Activated T-cell treated with anti-CD3 and anti-CD28 coated beads for 24 hours (primary cell): Measurements from ENCODE around the gene JARID2.
A peak's percentile ranks its signal among the peaks of the same experiment; 100 is the strongest.

ENCODE experiments used
- DNase-seq: peaks from one replicate; pipeline ENCODE4 v3.0.0-alpha.2; 2020; ENCODE audit warnings: low read depth

Gene JARID2

DNA sequence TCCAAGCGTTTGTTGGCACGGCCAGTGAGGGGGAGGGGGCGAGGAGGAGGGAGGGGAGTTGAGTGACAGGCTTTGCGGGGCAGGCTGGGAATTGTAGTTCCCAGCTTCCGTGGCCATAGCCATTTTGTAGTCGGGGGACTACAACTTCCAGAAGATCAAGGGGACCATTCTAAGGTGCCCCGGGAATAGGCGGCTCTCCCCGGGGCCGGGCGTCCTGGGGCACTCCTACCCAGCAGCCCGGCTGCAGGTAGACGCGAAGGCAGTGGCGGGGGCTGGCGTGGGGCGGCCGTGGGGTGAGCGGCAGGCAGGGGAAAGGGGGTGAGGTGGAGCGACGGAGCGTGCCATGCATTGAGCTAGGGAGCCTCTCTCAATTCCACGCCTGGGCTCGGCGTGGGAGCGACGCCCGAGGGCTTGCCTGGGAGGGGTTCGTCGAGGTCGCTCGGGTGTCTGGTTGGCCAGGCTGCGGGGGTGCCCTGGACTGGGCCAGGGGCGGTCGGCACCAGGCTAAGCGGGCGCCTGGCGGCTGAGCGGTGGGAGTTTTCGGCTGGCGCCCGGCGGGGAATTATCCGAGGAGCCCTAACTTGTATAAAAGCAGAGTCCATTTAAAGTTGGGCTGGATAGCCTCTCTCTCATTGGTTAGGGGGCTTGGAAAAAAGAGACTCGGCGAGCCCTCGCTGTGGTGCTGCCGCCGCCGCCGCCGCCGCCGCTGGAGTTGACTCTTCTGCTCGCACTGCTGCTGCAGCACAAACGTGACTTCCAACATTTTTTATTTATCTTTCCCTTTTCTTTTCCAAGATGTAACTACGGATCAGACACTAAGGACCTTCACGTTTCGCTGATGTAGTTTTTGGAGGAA, at the start of gene JARID2:
JARID2 (plus strand) TSS at position 709 of the 856 bp plus-strand sequence. CDS start 471 bp downstream, outside the sequence.
- DNase-seq = peak; percentile 93

DNA sequence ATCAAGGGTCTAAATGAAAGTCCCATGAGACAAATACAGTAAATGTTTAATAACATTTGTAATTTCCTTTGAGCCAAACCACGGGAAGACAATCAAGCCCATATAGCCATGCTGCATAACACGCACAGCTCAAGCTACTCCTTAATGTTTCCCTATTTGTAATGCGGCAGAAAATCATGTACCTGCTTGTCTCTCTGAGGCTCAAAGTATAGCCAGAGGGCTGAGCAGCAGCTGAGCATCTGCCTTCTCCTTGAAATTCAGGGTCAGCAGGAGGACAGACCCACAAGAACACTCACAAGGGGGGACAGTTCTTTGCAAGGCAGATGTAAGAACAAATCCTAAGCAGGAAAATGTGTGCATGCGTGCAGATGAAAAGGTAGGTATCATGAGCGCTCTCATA, 45.8 kb upstream of the JARID2 start:
- no peak for DNase-seq

DNA sequence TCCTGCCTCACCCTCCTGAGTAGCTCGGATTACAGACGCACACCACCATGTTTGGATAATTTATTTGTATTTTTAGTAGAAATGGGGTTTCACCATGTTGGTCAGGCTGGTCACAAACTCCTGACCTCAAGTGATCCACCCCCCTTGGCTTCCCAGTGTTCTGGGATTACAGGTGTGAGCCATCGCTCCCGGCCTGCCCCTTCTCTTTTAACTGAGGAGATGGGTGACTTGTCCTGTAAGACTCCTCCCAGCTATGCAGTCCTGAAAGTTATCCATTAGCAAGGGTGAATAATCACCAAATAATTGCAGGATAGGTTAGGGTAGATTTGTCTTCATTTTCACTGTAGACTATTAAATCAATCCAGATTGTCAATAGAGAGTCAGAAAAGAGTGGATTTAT, 40.5 kb upstream of the JARID2 start:
- no peak for DNase-seq

DNA sequence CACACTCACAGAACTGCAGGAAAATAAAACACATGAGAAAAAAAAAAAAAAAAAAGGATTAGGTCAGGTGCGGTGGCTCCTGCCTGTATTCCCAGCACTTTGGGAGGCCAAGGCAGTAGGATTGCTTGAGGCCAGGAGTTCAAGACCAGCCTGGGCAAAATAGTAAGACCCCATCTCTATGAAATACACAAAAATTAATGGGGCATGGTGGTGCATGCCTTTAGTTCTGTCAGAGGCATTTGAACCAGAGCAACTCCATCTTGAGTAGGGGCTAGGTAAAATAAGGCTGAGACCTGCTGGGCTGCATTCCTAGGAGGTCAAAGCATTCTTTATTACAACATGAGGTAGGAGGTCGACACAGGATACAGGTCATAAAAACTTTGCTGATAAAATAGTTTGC, 39.0 kb upstream of the JARID2 start:
- no peak for DNase-seq

DNA sequence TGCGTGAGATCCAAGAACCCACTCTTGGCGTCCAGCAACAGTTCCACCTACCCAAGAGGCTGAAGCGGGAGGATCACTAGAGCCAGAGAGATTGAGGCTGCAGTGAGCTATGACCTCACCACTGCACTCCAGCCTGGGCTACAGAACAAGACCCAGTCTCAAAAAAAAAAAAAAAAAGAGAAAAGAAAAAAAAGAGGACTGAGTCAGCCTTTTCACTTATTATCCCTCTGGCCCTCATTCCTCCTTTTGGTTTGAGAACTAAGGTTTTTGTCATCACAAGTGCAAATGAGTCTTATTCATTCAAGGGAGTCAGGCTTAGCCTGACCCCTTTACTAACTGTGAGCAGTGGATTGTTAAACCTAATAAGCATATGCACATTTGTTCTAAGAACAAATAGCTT, 37.9 kb upstream of the JARID2 start:
- no peak for DNase-seq

GRCh38 chr6:15213838-15214400, 31.9 kb upstream of the JARID2 start:
- DNase-seq = no peak

DNA sequence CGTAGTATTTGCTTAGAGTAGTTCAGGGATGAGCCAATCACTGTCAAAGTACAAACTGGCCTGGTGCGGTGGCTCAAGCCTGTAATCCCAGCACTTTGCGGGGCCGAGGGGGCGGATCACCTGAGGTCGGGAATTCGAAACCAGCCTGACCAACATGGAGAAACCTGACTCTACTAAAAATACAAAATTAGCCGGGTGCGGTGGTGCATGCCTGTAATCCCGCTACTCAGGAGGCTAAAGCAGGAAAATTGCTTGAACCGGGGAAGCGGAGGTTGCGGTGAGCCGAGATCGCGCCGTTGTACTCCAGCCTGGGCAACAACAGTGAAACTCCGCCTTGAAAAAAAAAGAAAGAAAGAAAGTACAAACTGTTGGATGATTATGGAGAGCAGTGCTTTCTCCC, 27.5 kb upstream of the JARID2 start:
- no peak for DNase-seq

DNA sequence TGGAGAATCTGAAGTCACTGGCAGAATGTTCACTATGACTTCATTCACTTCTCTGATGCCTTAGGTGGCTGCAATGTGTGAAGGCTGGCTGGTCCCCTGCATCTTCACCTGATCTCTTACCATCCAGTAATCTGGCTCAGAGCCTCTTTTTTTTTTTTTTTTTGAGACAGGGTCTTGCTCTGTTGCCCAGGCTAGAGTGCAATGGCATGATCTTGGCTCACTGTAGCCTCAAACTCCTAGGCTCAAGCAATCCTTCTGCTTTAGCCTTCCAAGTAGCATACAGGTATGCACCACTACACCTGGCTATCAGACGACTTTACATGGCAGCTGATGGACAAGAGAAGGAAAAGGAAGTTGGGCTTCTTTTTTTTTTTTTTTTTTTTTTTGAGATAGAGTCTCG, 25.8 kb upstream of the JARID2 start:
- DNase-seq = no peak

- no peak for DNase-seq
Observed at GRCh38 chr6:15227827-15228318, 18.0 kb upstream of the JARID2 start.

- no peak for DNase-seq
Observed at GRCh38 chr6:15230827-15231226, 15.0 kb upstream of the JARID2 start.

GRCh38 chr6:15232836-15233510, 12.9 kb upstream of the JARID2 start:
- DNase-seq = no peak

DNA sequence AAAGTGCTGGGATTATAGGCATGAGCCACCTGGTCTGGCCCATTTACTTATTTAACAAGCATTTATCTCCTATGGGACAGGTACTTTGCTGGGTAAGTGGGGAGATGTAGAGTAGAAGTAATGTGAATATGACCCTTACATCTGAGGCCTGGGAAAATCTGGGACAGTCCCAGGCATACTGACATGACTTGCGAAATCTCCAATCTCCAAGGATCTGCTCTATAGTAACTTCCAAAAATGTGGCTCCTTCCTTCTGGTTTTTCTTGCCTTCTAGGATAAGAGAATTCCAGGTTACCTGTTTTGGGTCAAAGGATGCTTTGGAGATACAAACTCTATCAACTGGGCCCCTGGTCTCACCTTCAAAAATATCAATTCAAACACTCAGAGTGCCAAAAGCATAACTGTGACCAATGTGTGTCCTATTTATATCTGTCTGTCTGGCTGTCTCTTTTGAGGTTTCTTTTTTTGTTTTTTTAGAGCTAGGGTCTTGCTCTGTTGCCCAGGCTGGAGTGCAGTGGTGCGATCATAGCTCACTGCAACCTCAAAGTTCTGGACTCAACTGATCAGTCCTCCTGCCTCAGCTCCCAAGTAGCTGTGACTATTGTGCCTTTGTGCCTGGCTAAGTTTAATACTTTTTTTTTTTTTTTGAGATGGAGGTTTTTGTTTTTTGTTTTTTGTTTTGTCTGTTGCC, 11.7 kb upstream of the JARID2 start:
- DNase-seq = no peak

- DNase-seq = no peak
Observed at GRCh38 chr6:15239616-15240364, 6.1 kb upstream of the JARID2 start.

- DNase-seq = no peak
Observed at GRCh38 chr6:15242503-15242902, 3.4 kb upstream of the JARID2 start.

GRCh38 chr6:15242937-15243614, 2.8 kb upstream of the JARID2 start:
- DNase-seq = no peak

- DNase-seq = no peak
Observed at GRCh38 chr6:15243910-15244619, 1.8 kb upstream of the JARID2 start.

- peak; percentile 44 for DNase-seq
Observed at GRCh38 chr6:15244620-15245360, 1.1 kb upstream of the JARID2 start.

DNA sequence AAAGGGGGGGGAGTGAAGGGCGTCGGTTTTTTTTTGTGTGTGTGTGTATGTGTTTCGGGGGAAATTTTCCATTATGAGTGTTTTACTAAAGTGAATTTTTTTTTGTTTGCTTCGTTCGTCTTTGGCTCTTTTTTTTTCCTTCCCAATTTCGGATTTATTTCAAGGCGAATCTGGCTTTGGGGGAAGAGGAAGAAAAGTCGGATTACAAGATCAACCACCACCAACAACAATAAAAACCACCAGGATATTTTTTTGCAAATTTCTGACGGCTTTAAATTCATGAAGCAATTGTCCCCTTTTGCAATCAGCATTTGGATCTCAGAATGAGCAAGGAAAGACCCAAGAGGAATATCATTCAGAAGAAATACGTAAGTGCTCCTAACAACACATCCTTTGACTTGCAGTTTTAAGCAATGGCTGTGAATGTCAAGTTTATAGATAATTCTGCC, 372 bp downstream of the JARID2 start:
- DNase-seq = no peak

GRCh38 chr6:15246666-15247499, 1.0 kb downstream of the JARID2 start:
- DNase-seq = no peak
